GM10248 (cell line): ENCODE measurements around the gene PCYT2.

Source experiments
- CTCF ChIA-PET: fragments of 300-600 bp; sonication (Branson Sonifier 250); formaldehyde crosslinking; extraction: SDS; loops from one replicate; lab custom pipeline; 2021; ENCODE audit warnings: antibody characterized with exemption; lab: Yijun Ruan, JAX
- POLR2A ChIA-PET: fragments of 350-650 bp; sonication (Branson Sonifier 250); formaldehyde crosslinking; extraction: SDS; loops from one replicate; lab custom pipeline; 2020; ENCODE audit warnings: antibody characterized with exemption; lab: Yijun Ruan, JAX
- DNase-seq: peaks from one replicate; pipeline ENCODE4 v3.0.0; 2012; ENCODE audit errors: extremely low spot score
- CTCF ChIP-seq: IDR thresholded peaks from 2 replicates; pipeline ENCODE4 v1.5.1; 2012; ENCODE audit warnings: mild to moderate bottlenecking, low read depth; ENCODE audit errors: extremely low read depth, missing control alignments, control extremely low read depth

Gene PCYT2

GRCh38 chr17:81858170-81858966 is 52.8 kb downstream of the PCYT2 start:
- DNase-seq = no peak
- CTCF ChIA-PET = interaction anchor here (1.8 kb wide), 1 partner anchor 11 kb away, joined by 9 read pairs; no protein-coding TSS in a partner anchor
- no peak for TF ChIP-seq CTCF
- POLR2A ChIA-PET = interaction anchor here (3.6 kb wide), 1 partner anchor 11 kb away, joined by 21 read pairs; no protein-coding TSS in a partner anchor

GRCh38 chr17:81854974-81855774 is 56.0 kb downstream of the PCYT2 start:
- no peak for TF ChIP-seq CTCF
- ChIA-PET CTCF (interaction anchor here (1.0 to 2.7 kb wide), 3 partner anchors 13 to 121 kb away, joined by 3 to 10 read pairs (median 4); no protein-coding TSS in a partner anchor), POLR2A (interaction anchor here (0.6 to 1.8 kb wide), 2 partner anchors 15 to 954 kb away, joined by 4 to 6 read pairs; no protein-coding TSS in a partner anchor)
- no peak for DNase-seq

GRCh38 chr17:81852237-81852636 is 59.0 kb downstream of the PCYT2 start:
- DNase-seq = no peak
- CTCF ChIA-PET = interaction anchor here (1.0 to 1.4 kb wide), 2 partner anchors 17 to 107 kb away, joined by 3 to 4 read pairs; no protein-coding TSS in a partner anchor

DNA sequence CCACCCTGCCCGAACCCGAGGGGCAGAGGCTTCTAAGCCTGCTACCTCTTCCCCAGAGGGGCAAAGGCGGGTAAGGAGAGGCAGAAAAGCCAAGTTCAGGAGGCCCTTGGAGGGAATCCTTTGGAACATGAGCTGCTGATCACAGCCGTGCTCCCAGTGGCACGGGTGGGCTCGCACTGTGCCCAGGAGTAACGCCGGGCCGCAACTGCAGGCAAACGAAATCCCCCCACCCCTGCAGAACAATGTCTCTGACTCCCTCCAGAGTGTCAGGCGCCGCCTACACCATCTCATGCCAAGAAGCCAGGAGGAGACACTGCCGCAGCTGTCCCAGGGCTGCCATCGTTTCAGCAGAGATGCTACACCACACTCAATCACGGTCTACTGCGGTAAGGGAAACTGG is 59.8 kb downstream of the PCYT2 start:
- TF ChIP-seq CTCF = no peak
- ChIA-PET POLR2A (interaction anchor here (1.5 kb wide), 1 partner anchor 15 kb away, joined by 4 read pairs; no protein-coding TSS in a partner anchor), CTCF (no interaction called here)
- DNase-seq = no peak

More at GRCh38 chr17:81852237-81852636, 59.0 kb downstream of the PCYT2 start:
- POLR2A ChIA-PET = interaction anchor here (1.5 kb wide), 1 partner anchor 14 kb away, joined by 4 read pairs; no protein-coding TSS in a partner anchor
- TF ChIP-seq CTCF = no peak
